Neutrophil (primary cell): Measurements from ENCODE around the gene RASGRF1.

Experiments
- H3K27ac ChIP-seq: fragments of 200-600 bp; sonication (generic); 2 replicates; pipeline ENCODE4 v1.5.1; 2016; ENCODE audit warnings: mild to moderate bottlenecking, moderate library complexity
- H3K27me3 ChIP-seq: fragments of 200-600 bp; sonication (generic); 2 replicates; pipeline ENCODE4 v1.6.0; 2016; ENCODE audit warnings: mild to moderate bottlenecking
- H3K36me3 ChIP-seq: fragments of 200-600 bp; sonication (generic); 2 replicates; pipeline ENCODE4 v1.5.1; 2017
- H3K4me1 ChIP-seq, 2 experiments: fragments of 200-600 bp in 1 of 2; sonication (generic) in 1 of 2; 1 replicate in 1 of 2; 2 replicates in 1 of 2; pipeline versions ENCODE4 v1.5.1 to v1.6.1; 2013 to 2016; ENCODE audit warnings: low read depth in 1 of 2, low read length in 1 of 2, mild to moderate bottlenecking in 1 of 2, moderate library complexity in 1 of 2; ENCODE audit not compliant: control insufficient read depth in 1 of 2, insufficient read depth in 1 of 2
- H3K4me3 ChIP-seq, 2 experiments: fragments of 200-600 bp in 1 of 2; sonication (generic) in 1 of 2; 1 replicate in 1 of 2; 2 replicates in 1 of 2; pipeline ENCODE4 v1.5.1; 2013 to 2016; ENCODE audit warnings: low read depth in 1 of 2, low read length in 1 of 2, mild to moderate bottlenecking in 1 of 2, moderate library complexity in 1 of 2
- H3K9me3 ChIP-seq: fragments of 200-600 bp; sonication (generic); 2 replicates; pipeline ENCODE4 v1.5.1; 2016
- CTCF ChIP-seq: fragments of 200-600 bp; sonication (generic); IDR thresholded peaks from 2 replicates; pipeline ENCODE4 v1.5.1; 2016; ENCODE audit warnings: antibody characterized with exemption

RASGRF1 gene

GRCh38 chr15:79090487-79091203, at the start of gene RASGRF1:
Gene RASGRF1, minus strand, starts transcription at chr15:79090780. Its CDS starts 282 bp downstream, at chr15:79090498.
- no peaks in the 10 kb centered on the region for H3K36me3 ChIP-seq
- H3K27me3 ChIP-seq: peaks cover 100% of the 10 kb centered on the region
- H3K9me3 ChIP-seq: no peaks in the 10 kb centered on the region
- H3K4me1 ChIP-seq: no peaks in the 10 kb centered on the region
- no peak within 1 kb of the TSS for H3K27ac ChIP-seq
- H3K4me3 ChIP-seq: no peak within 1 kb of the TSS
- TF ChIP-seq CTCF: no peak

GRCh38 chr15:79136434-79137046, 46.0 kb upstream of the RASGRF1 start:
- H3K4me1 ChIP-seq: no peaks in the 10 kb centered on the region
- TF ChIP-seq CTCF: no peak

GRCh38 chr15:79133309-79133708, 42.7 kb upstream of the RASGRF1 start:
- TF ChIP-seq CTCF: no peak
- Histone ChIP-seq H3K36me3 (no peaks in the 10 kb centered on the region), H3K27me3 (peaks cover 18% of the 10 kb centered on the region), H3K27ac (no peak overlapping the region), H3K4me1 (no peaks in the 10 kb centered on the region), H3K9me3 (no peaks in the 10 kb centered on the region), H3K4me3 (no peak overlapping the region)

More at GRCh38 chr15:79136434-79137046, 46.0 kb upstream of the RASGRF1 start:
- no peaks in the 10 kb centered on the region for H3K9me3 ChIP-seq
- H3K4me3 ChIP-seq: no peak overlapping the region
- H3K36me3 ChIP-seq: no peaks in the 10 kb centered on the region
- no peak overlapping the region for H3K27ac ChIP-seq
- H3K27me3 ChIP-seq: peaks cover 38% of the 10 kb centered on the region

- H3K4me3 ChIP-seq: no peak overlapping the region
- no peak for TF ChIP-seq CTCF
These were observed 42.2 kb upstream of the RASGRF1 start for GRCh38 chr15:79132770-79133169.

GRCh38 chr15:79132361-79132760, 41.8 kb upstream of the RASGRF1 start:
- Histone ChIP-seq H3K36me3 (no peaks in the 10 kb centered on the region), H3K4me1 (no peaks in the 10 kb centered on the region), H3K27ac (no peak overlapping the region), H3K27me3 (peaks cover 18% of the 10 kb centered on the region), H3K9me3 (no peaks in the 10 kb centered on the region), H3K4me3 (no peak overlapping the region)
- no peak for TF ChIP-seq CTCF

More at GRCh38 chr15:79132770-79133169, 42.2 kb upstream of the RASGRF1 start:
- Histone ChIP-seq H3K27me3 (peaks cover 18% of the 10 kb centered on the region), H3K36me3 (no peaks in the 10 kb centered on the region), H3K9me3 (no peaks in the 10 kb centered on the region), H3K4me1 (no peaks in the 10 kb centered on the region), H3K27ac (no peak overlapping the region)
